ENCODE measurements around the gene FAM76A.
"Not testable (repeated sequence)": the region's sequence is repeated elsewhere in the genome, so short reads cannot be mapped to it uniquely, and the experiment has no call there.

Gene FAM76A

GRCh38 chr1:27782950-27783349, 57.2 kb downstream of the FAM76A start:
- no peak for DNase-seq

DNA sequence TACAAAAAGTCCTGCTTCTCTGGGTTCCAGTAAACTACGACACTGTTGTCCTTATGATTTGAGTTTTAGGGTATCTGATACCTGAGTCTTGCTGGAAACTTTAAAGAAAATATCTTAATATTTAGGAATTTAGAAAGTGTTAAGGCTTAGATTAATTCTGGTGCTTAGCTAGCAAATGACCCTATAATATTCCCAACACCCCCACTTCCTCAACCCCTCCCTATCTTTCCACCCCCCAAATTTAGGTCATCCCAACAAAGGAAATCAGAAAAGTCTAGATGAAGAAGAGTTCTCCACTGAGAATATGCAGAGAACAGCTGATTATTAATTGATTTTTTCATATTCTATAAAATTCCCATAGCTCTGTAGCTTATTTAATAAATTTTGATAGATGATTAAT, 58.9 kb downstream of the FAM76A start:
- no peak for DNase-seq

- no peak for DNase-seq
Observed at GRCh38 chr1:27785781-27786455, 60.2 kb downstream of the FAM76A start.

- no peak for DNase-seq
Observed at GRCh38 chr1:27787895-27788294, 62.1 kb downstream of the FAM76A start.

DNA sequence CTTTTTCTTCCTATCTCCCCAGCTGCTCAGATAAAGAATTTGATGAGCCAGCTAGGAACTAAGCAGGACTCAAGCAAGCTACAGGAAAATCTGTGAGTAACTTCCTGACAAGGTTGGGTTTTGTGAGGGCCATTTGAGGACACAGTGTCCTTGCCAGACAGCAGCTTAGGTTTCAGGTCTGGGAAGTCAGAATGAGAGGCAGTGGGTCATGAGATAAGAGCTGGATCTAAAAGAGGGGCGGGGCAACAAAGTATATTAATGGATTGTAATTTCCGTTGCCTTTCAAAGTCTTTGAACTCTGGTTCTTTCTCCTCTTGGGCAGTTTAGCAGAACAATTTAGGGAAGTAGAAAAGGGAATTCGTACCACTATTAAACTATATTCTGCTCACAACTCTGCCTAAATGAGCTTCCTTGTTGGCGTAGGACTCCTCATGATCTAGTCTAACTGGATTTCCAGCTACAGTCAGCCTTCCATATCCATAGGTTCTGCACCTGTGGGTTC, 63.8 kb downstream of the FAM76A start:
- DNase-seq, result no peak

- DNase-seq, result not testable (repeated sequence)
Observed at GRCh38 chr1:27790270-27790669, 64.5 kb downstream of the FAM76A start.

GRCh38 chr1:27795601-27796000, 69.8 kb downstream of the FAM76A start:
- DNase-seq, result no peak

DNA sequence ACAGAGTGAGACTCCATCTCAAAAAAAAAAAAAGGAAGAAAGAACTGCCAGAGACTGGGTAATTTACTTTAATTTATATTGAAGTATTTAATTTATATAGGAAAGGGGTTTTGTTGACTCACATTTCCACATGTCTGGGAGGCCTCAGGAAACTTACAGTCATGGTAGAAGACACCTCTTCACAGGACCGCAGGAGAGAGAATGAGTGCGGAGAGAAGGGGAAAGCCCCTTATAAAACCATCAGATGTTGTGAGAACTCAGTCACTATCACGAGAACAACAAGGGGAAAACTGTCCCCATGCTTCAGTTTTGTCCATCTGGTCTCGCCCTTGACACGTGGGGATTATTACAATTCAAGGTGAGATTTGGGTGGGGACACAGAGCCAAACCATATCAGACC, 79.0 kb downstream of the FAM76A start:
- DNase-seq, result no peak

DNA sequence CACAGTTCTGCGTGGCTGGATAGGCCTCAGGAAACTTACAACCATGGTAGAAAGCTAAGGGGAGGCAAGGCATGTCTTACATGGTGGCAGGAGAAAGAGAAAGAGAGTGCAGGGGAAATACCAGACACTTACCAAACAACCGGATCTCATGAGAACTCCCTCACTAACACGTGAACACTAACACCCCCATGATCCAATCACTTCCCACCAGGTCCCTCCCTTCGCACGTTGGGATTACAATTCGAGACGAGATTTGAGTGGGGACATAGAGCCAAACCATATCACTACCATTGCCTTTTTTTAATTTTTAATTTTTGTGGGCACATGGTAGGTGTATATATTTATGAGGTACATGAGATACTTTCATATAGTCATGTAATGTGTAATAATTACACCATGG, 81.0 kb downstream of the FAM76A start:
- DNase-seq, result no peak

DNA sequence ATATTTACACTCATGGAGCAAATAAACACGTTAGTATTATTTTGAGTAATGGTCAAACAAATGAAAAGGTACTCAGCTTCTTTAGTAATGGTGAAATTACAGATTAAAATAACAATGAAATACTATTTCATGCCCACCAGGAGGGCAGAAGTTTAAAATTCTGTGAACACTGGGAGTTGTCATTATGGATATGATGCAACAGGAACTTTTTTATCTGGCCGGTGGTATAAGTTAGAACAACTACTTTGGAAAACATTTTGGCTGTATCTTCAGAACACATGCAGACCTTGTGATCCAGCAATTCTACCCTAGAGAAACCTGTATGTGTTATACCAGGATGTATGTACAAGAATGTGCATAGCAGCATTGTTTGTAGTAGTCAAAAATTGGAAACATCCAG, 81.6 kb downstream of the FAM76A start:
- DNase-seq, result no peak

DNA sequence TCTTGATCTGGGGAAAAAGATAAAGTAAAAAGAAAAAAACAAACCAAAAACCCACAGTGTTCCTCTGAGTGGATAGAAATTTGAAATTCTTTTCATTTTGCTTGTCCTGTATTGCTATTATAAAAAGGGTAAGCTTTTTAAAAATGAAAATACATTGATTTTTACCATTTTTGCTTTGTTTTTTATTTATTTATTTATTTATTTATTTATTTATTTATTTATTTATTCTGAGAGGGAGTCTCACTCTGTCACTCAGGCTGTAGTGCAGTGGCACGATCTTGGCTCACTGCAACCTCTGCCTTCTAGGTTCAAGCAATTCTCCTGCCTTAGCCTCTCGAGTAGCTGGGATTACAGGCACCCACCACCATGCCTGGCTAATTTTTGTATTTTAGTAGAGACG, 82.4 kb downstream of the FAM76A start:
- DNase-seq, result not testable (repeated sequence)

DNA sequence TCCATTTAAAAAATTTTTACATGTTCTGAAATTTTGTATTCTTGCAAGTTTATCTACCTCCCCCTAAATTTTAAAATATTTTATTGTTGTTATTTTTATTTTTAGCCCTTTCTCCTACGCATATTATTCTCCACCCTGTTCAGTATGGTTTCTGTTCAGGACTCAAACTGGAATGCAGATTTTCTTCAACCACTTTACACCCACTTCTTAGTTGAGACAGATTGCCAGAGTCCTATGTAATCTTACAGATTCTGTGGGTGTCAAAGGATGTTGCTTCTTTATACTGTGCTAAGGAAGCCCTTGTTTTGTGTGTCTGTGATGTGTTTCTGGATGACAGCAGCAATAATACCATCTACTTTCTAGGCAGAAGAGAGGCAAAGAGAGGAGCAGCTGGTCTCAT, 84.1 kb downstream of the FAM76A start:
- no peak for DNase-seq

DNA sequence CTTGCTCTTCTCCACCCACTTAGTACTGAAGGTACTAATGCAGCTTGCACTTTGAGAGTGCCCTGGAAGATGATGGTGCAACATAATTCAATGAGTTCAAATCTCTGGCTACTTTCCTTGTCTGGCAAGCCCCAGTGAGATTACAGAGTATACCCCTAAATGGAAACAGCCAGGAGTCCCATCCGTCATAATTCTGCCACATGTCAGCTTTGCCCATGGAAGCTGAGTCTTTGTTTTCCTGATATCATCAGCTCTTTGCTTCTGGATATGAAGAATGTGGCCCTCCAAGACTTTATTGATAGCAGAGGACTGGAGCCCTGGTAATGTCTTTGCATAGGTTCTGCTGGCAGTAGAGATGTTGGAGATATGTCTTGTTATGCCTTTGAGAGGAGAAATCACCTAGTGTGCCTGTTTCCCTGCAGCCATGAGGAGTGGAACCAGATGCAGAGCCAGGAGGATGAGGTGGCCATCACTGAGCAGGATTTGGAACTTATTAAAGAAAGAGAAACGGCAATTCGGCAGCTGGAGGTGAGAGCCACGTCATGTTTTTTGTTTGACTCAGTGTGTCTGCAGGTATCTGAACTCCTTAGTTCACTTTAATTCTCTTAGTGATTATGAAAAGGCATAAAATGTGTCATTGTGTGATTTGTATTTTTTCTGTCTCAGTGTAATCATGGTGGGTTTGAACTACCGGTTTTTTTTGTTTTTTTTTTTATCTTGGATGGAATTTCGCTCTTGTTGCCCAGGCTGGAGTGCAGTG, 86.2 kb downstream of the FAM76A start:
- no peak for DNase-seq

Data from NCI-H2171 treated with DMSO at 0.1 percent for 48 hours (cell line).